GM12878 (cell line): ENCODE data around the gene ZNF700. TPM values are rescaled to one million over a fixed set of nuclear protein-coding genes. Genes with fewer than 3 reads are reported as not detected.
A peak's percentile ranks its signal among the peaks of the same experiment; 100 is the strongest.

Source experiments
- ATAC-seq: fragments of 200-7000 bp; cut with Tn5 transposase; 3 replicates; pipeline ENCODE4 v1.9.1; 2020; ENCODE audit warnings: mild to moderate bottlenecking, moderate library complexity
- BruUV-seq: library from RNA; stranded (reverse); fragments of 400-500 nt; replicated peaks from 2 replicates; lab custom pipeline; 2021; lab: Mats Ljungman, UMichigan
- CTCF ChIA-PET: fragments of 300-600 bp; sonication (Branson Sonifier 250); formaldehyde crosslinking; extraction: SDS; loops from one replicate; lab custom pipeline; 2021; ENCODE audit warnings: inconsistent platforms; lab: Yijun Ruan, JAX
- POLR2A ChIA-PET: fragments of 350-600 bp; formaldehyde crosslinking; extraction: SDS; loops from one replicate; lab custom pipeline; 2021; ENCODE audit warnings: inconsistent platforms; lab: Charles Lee
- RAD21 ChIA-PET: fragments of 300-600 bp; sonication (Branson Sonifier 250); formaldehyde crosslinking; loops from one replicate; lab custom pipeline; 2023; ENCODE audit warnings: antibody characterized with exemption; ENCODE audit not compliant: unreplicated experiment; lab: Charles Lee
- SMC1A ChIA-PET: fragments of 300-600 bp; sonication (Branson Sonifier 250); formaldehyde crosslinking; loops from one replicate; lab custom pipeline; 2023; ENCODE audit not compliant: unreplicated experiment, uncharacterized antibody; lab: Charles Lee
- DNase-seq: peaks from one replicate; pipeline ENCODE4 v3.0.0-alpha.2; 2011; ENCODE audit warnings: low read depth, low spot score
- FAIRE-seq: peaks from 3 replicates; lab custom pipeline; 2011; peaks lifted over from hg19 to GRCh38; lab: Jason Lieb, UNC
- H2AFZ ChIP-seq: 2 replicates; pipeline ENCODE4 v1.6.0; 2011; ENCODE audit warnings: low read depth, low read length, control low read depth; ENCODE audit not compliant: control insufficient read depth
- H3K27ac ChIP-seq: 2 replicates; pipeline ENCODE4 v1.5.1; 2011; ENCODE audit warnings: control low read depth; ENCODE audit not compliant: control insufficient read depth, insufficient read depth
- H3K27me3 ChIP-seq, 2 experiments: replicated peaks in 1 of 2; 2 replicates each; pipeline versions ENCODE4 v1.6.0 to v1.6.1; 2011; ENCODE audit warnings: low read length in 1 of 2; ENCODE audit not compliant: control insufficient read depth in 2 of 2, insufficient read depth in 2 of 2
- H3K36me3 ChIP-seq, 2 experiments: 2 replicates each; pipeline ENCODE4 v1.5.1; 2011; ENCODE audit warnings: low read length in 1 of 2; ENCODE audit not compliant: control insufficient read depth in 2 of 2, insufficient read depth in 2 of 2
- H3K4me1 ChIP-seq: 2 replicates; pipeline ENCODE4 v1.6.1; 2011; ENCODE audit warnings: mild to moderate bottlenecking, low read length, moderate library complexity, mixed read lengths; ENCODE audit not compliant: control insufficient read depth, insufficient read depth
- H3K4me2 ChIP-seq: 2 replicates; pipeline ENCODE4 v1.6.0; 2011; ENCODE audit warnings: control low read depth; ENCODE audit not compliant: control insufficient read depth, insufficient read depth
- H3K4me3 ChIP-seq: fragments of 200-600 bp; sonication (generic); 2 replicates; pipeline ENCODE4 v1.5.1; 2016
- H3K79me2 ChIP-seq: 2 replicates; pipeline ENCODE4 v1.6.0; 2011; ENCODE audit warnings: low read length; ENCODE audit not compliant: control insufficient read depth, insufficient read depth
- H3K9ac ChIP-seq: 2 replicates; pipeline ENCODE4 v1.8.0; 2011; ENCODE audit warnings: low read length, control low read depth, mixed read lengths; ENCODE audit not compliant: control insufficient read depth, insufficient read depth
- H3K9me3 ChIP-seq: replicated peaks from 3 replicates; pipeline ENCODE4 v1.5.1; 2011; ENCODE audit warnings: mild to moderate bottlenecking, low read length; ENCODE audit not compliant: control insufficient read depth, insufficient read depth
- H4K20me1 ChIP-seq: 2 replicates; pipeline ENCODE4 v1.6.0; 2011; ENCODE audit not compliant: control insufficient read depth, insufficient read depth
- BRCA1 ChIP-seq: IDR thresholded peaks from 2 replicates; pipeline ENCODE4 v1.6.1; 2011; ENCODE audit warnings: low read depth, low read length, improper control_type of control experiment
- NR2C1 ChIP-seq: fragments of 450-650 bp; IDR thresholded peaks from 2 replicates; pipeline ENCODE4 v1.6.1; 2017; ENCODE audit warnings: antibody characterized with exemption, mild to moderate bottlenecking, moderate library complexity
- RAD21 ChIP-seq: IDR thresholded peaks from 2 replicates; pipeline ENCODE4 v1.6.1; 2011; ENCODE audit warnings: mild to moderate bottlenecking, low read depth, low read length, moderate library complexity; ENCODE audit not compliant: insufficient read depth
- SMC3 ChIP-seq: IDR thresholded peaks from 2 replicates; pipeline ENCODE4 v1.6.1; 2011; ENCODE audit warnings: low read length, improper control_type of control experiment, borderline replicate concordance
- YY1 ChIP-seq: IDR thresholded peaks from 2 replicates; pipeline ENCODE4 v1.6.1; 2011; ENCODE audit warnings: low read depth, mild to moderate bottlenecking, low read length
- ZBTB40 ChIP-seq: fragments of 450-650 bp; IDR thresholded peaks from 2 replicates; pipeline ENCODE4 v1.6.1; 2016; ENCODE audit warnings: mild to moderate bottlenecking, moderate library complexity, borderline replicate concordance
- WGBS: methylation state at CpG from one replicate; pipeline ENCODE4 v1.1.6; 2016; ENCODE audit warnings: low lambda C conversion rate; ENCODE audit not compliant: insufficient replicate concordance, insufficient coverage; ENCODE audit errors: missing lambda C conversion rate; 5-methylcytosine and 5-hydroxymethylcytosine counted together
- in situ Hi-C: fragments of 300-500 bp; cut with MboI; formaldehyde crosslinking; loops from 9 replicates; pipeline ENCODE4 v1.14.3; 2018; ENCODE audit warnings: mixed read lengths
- intact Hi-C: fragments of 100-400 bp; cut with micrococcal nuclease; formaldehyde crosslinking; loops from one replicate; pipeline ENCODE4 v1.14.2; 2022; ENCODE audit not compliant: unreplicated experiment
- polyA plus RNA-seq, 11 experiments: library from polyadenylated mRNA; depleted of rRNA in 4 of 11; unstranded in 6 of 11; stranded (reverse) in 5 of 11; fragments of >200 nt; fragmentation: Nextera tagmentation in 4 of 11; fragmentation: Illumina TruSeq in 1 of 11; extraction: Ambion mirVana in 4 of 11; extraction: Trizol in 1 of 11; gene quantifications; 1 replicate in 1 of 11; 2 replicates in 10 of 11; pipeline versions ENCODE4 v1.2.1 to v1.2.3, GENCODE V29; 2011 to 2016; ENCODE audit warnings: inconsistent platforms in 2 of 11, missing spikeins in 2 of 11, low read depth in 1 of 11
- total RNA-seq, 4 experiments: library from RNA; depleted of rRNA in 3 of 4; stranded (reverse); fragments of >200 nt in 3 of 4; fragmentation: Illumina TruSeq in 1 of 4; extraction: Trizol in 1 of 4; gene quantifications; 2 replicates each; pipeline versions ENCODE4 v1.2.1 to v1.2.3, GENCODE V29; 2013 to 2021
- TF ChIP-seq, protein P1 (sequence below): fragments of 450-650 bp; formaldehyde crosslinking; IDR thresholded peaks from 2 replicates; pipeline ENCODE4 v1.4.0; 2022; ENCODE audit warnings: mild to moderate bottlenecking, moderate library complexity
- TF ChIP-seq, protein P2 (sequence below), 3 experiments: IDR thresholded peaks in 2 of 3; conservative IDR thresholded peaks in 1 of 3; 2 replicates each; pipeline ENCODE4 v1.5.1; 2011; ENCODE audit warnings: low read depth in 3 of 3, low read length in 3 of 3, mild to moderate bottlenecking in 3 of 3, control low read depth in 2 of 3, moderate library complexity in 2 of 3, inconsistent platforms in 1 of 3, mixed read lengths in 1 of 3; ENCODE audit not compliant: control insufficient read depth in 2 of 3, insufficient read depth in 1 of 3; ENCODE audit errors: extremely low read depth in 1 of 3

The ZNF700 gene
- total and polyA plus RNA-seq, 10 of the 15 experiments (the other 5 are each of a cell fraction or from before 2014, with no cell fraction given): 6.7 to 16.0 (median 11.1) TPM

DNA sequence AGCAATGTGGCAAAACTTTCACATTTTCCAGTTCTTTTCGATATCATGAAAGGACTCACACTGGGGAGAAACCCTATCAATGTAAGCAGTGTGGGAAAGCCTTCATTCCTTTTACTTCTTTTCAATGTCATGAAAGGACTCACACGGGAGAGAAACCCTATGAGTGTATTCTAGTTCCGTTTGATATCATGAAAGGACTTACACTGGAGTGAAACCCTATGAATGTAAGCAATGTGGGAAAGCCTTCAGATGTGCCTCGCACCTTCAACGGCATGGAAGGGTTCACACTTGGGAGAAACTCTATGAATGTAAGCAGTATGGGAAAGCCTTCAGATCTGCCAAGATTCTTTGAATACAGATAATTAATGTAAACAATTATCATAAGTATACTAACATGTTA, 25.4 kb downstream of the ZNF700 start (continued):
- TF ChIP-seq ZBTB40: no peak
- no peak for TF ChIP-seq BRCA1
- no peak for TF ChIP-seq NR2C1

DNA sequence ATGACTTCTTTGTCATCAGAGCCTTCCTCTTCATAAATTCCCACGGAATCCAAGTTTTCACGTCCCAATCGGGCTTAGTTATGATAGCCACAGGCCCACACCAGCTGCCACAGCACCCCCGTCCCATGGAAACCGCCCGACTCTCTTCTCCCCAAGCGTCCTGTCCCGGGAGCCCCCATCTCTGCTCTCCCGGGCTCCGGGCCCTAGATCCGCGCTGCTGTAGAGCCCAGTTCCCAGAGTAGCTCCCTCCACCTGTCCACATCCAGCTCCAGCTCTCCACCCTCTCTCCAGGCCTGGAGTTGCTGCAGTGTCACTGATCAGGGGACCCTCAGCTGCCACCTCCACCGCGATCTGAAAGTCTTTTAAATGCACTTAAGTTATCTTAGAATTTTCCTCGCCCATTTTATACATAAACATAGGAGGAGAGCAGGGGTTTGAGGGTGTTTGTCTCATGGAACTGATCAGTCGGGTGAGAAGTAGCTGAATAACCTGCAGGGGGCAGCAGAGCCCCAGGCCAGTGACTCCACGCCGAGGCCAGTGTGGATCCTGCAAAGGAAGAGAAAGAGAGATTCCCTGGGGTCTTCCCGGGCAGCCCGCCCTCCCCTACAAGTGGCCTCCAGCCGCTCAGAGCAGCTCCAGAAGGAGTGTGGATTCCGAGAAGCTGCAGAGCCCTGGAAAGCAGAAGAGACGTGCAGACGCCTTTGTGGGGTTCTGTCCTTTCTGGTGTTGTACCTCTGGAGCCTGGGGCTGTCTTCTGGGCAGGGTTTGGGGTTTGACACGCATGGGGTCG, 38.9 kb downstream of the ZNF700 start:
- Histone ChIP-seq H3K27me3 (no peaks in the 10 kb centered on the region), H3K4me3 (no peak overlapping the region; the same call in 1 of the 2 replicates), H3K4me1 (peaks cover 7% of the 10 kb centered on the region), H3K4me2 (peak overlapping the region; percentile 94), H3K79me2 (no peaks in the 10 kb centered on the region), H3K9me3 (no peaks in the 10 kb centered on the region; the same call in 1 of the 3 replicates), H4K20me1 (no peaks in the 10 kb centered on the region), H3K9ac (peak overlapping the region; percentile 90; the same call in 1 of the 2 replicates), H3K27ac (no peak overlapping the region), H3K36me3 (no peaks in the 10 kb centered on the region), H2AFZ (no peak overlapping the region)
- peak; percentile 78 for ATAC-seq
- RAD21 ChIA-PET: interaction anchor here (0.7 to 3.5 kb wide), 16 partner anchors 21 to 176 kb away, joined by 3 to 36 read pairs (median 4); partner anchors contain the start of genes ZNF20, ZNF491, ZNF700 and ZNF878
- POLR2A ChIA-PET: interaction anchor here (0.7 to 3.1 kb wide), 6 partner anchors 10 to 96 kb away, joined by 3 to 18 read pairs (median 4); partner anchors contain the start of gene ZNF700
- intact Hi-C loops (loop anchor here (1.0 kb wide), 2 partner anchors 25 to 178 kb away; no protein-coding TSS in a partner anchor), in situ Hi-C loops (loop anchor here (5.0 kb wide), 1 partner anchor 179 kb away; the partner anchor contains the start of gene ZNF20)
- peak; percentile 18 for FAIRE-seq
- CTCF ChIA-PET: interaction anchor here (0.6 to 5.7 kb wide), 26 partner anchors 9 to 369 kb away, joined by 3 to 83 read pairs (median 4); partner anchors contain the start of genes ZNF20, ZNF491, ZNF563 and ZNF700
- DNase-seq: peak; percentile 31
- 25% methylated on average over 26 of the region's 26 CpGs for WGBS
- SMC1A ChIA-PET: interaction anchor here (0.9 to 4.7 kb wide), 9 partner anchors 17 to 177 kb away, joined by 3 to 54 read pairs (median 4); partner anchors contain the start of genes ZNF20 and ZNF700
- TF ChIP-seq SMC3 (peak; percentile 66; the same call in 1 of the 2 replicates), RAD21 (peak; percentile 73), YY1 (peak; percentile 66)
- TF ChIP-seq, protein P1, sequence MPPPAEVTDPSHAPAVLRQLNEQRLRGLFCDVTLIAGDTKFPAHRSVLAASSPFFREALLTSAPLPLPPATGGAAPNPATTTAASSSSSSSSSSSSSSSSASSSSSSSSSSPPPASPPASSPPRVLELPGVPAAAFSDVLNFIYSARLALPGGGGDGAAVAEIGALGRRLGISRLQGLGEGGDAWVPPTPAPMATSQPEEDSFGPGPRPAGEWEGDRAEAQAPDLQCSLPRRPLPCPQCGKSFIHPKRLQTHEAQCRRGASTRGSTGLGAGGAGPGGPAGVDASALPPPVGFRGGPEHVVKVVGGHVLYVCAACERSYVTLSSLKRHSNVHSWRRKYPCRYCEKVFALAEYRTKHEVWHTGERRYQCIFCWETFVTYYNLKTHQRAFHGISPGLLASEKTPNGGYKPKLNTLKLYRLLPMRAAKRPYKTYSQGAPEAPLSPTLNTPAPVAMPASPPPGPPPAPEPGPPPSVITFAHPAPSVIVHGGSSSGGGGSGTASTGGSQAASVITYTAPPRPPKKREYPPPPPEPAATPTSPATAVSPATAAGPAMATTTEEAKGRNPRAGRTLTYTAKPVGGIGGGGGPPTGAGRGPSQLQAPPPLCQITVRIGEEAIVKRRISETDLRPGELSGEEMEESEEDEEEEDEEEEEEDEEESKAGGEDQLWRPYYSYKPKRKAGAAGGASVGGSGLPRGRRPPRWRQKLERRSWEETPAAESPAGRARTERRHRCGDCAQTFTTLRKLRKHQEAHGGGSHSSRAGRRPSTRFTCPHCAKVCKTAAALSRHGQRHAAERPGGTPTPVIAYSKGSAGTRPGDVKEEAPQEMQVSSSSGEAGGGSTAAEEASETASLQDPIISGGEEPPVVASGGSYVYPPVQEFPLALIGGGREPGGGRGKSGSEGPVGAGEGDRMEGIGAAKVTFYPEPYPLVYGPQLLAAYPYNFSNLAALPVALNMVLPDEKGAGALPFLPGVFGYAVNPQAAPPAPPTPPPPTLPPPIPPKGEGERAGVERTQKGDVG (CRISPR knock-in tag): no peak
- TF ChIP-seq, protein P2, sequence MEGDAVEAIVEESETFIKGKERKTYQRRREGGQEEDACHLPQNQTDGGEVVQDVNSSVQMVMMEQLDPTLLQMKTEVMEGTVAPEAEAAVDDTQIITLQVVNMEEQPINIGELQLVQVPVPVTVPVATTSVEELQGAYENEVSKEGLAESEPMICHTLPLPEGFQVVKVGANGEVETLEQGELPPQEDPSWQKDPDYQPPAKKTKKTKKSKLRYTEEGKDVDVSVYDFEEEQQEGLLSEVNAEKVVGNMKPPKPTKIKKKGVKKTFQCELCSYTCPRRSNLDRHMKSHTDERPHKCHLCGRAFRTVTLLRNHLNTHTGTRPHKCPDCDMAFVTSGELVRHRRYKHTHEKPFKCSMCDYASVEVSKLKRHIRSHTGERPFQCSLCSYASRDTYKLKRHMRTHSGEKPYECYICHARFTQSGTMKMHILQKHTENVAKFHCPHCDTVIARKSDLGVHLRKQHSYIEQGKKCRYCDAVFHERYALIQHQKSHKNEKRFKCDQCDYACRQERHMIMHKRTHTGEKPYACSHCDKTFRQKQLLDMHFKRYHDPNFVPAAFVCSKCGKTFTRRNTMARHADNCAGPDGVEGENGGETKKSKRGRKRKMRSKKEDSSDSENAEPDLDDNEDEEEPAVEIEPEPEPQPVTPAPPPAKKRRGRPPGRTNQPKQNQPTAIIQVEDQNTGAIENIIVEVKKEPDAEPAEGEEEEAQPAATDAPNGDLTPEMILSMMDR (IDR thresholded peaks at IDR 0.05 in 2 of 3, conservative IDR thresholded peaks at IDR 0.05 in 1 of 3; ENCODE audit: control insufficient read depth in 2 of 3, extremely low read depth in 1 of 3, insufficient read depth in 1 of 3, low read depth in 3 of 3, low read length in 3 of 3): peak; percentile 73 to 83 (median 82)
- no TSS peak for BruUV-seq
